H1 (cell line): ENCODE data around the gene STAT2. TPM values are rescaled to one million over a fixed set of nuclear protein-coding genes. Genes with fewer than 3 reads are reported as not detected.

Experiments used
- CTCF ChIA-PET: fragments of 300-600 bp; sonication (Branson Sonifier 250); formaldehyde crosslinking; loops from one replicate; lab custom pipeline; 2021; ENCODE audit not compliant: partially characterized antibody; lab: Charles Lee
- POLR2A ChIA-PET: fragments of 300-600 bp; sonication (Branson Sonifier 250); formaldehyde crosslinking; loops from one replicate; lab custom pipeline; 2021; ENCODE audit warnings: inconsistent platforms; ENCODE audit not compliant: partially characterized antibody; lab: Charles Lee
- DNase-seq, 2 experiments: peaks; one replicate each; pipeline versions ENCODE4 v3.0.0 to v3.0.0-alpha.2; 2010 to 2022; ENCODE audit warnings: low spot score in 2 of 2, low read depth in 1 of 2, mixed read lengths in 1 of 2
- FAIRE-seq: peaks from 2 replicates; lab custom pipeline; 2011; peaks lifted over from hg19 to GRCh38; lab: Jason Lieb, UNC
- H2AFZ ChIP-seq: 2 replicates; pipeline ENCODE4 v1.8.1; 2012; ENCODE audit warnings: low read length, inconsistent platforms
- H2AK5ac ChIP-seq: 2 replicates; pipeline ENCODE4 v1.6.1; 2013; ENCODE audit warnings: low read depth, low read length
- H2BK120ac ChIP-seq: replicated peaks from 2 replicates; pipeline ENCODE3; 2013; ENCODE audit warnings: low read depth, low read length, inconsistent platforms
- H2BK12ac ChIP-seq: 2 replicates; pipeline ENCODE4 v1.6.1; 2013; ENCODE audit warnings: low read depth, low read length
- H2BK15ac ChIP-seq: 2 replicates; pipeline ENCODE4 v1.6.1; 2013; ENCODE audit warnings: low read length
- H2BK20ac ChIP-seq: 2 replicates; pipeline ENCODE4 v1.6.1; 2013; ENCODE audit warnings: low read length
- H2BK5ac ChIP-seq: 2 replicates; pipeline ENCODE4 v1.6.1; 2013; ENCODE audit warnings: low read depth, low read length
- H3K14ac ChIP-seq: 2 replicates; pipeline ENCODE4 v1.6.1; 2013; ENCODE audit warnings: inconsistent platforms; ENCODE audit not compliant: insufficient read length
- H3K18ac ChIP-seq: 2 replicates; pipeline ENCODE4 v1.6.1; 2013; ENCODE audit warnings: low read length; ENCODE audit errors: extremely low read depth
- H3K23ac ChIP-seq: 2 replicates; pipeline ENCODE4 v1.6.1; 2013; ENCODE audit warnings: inconsistent platforms; ENCODE audit not compliant: insufficient read length
- H3K23me2 ChIP-seq: 2 replicates; pipeline ENCODE4 v1.6.1; 2013; ENCODE audit warnings: low read depth, low read length
- H3K27ac ChIP-seq: 2 replicates; pipeline ENCODE4 v1.6.1; 2011; ENCODE audit warnings: low read depth, low read length, inconsistent platforms
- H3K27me3 ChIP-seq, 4 experiments: replicated peaks in 1 of 4; 1 replicate in 1 of 4; 2 replicates in 3 of 4; pipeline versions ENCODE4 v1.6.1 to v1.8.1; 2011 to 2013; ENCODE audit warnings: low read length in 3 of 4, mild to moderate bottlenecking in 3 of 4, inconsistent platforms in 2 of 4, mixed read lengths in 2 of 4, moderate library complexity in 1 of 4; ENCODE audit not compliant: control insufficient read depth in 3 of 4, insufficient read depth in 3 of 4; ENCODE audit errors: extremely low read depth in 1 of 4
- H3K36me3 ChIP-seq, 4 experiments: 2 replicates each; pipeline versions ENCODE4 v1.6.1 to v1.8.1; 2011 to 2013; ENCODE audit warnings: mild to moderate bottlenecking in 4 of 4, low read length in 3 of 4, moderate library complexity in 2 of 4, control low read depth in 1 of 4, inconsistent platforms in 1 of 4; ENCODE audit not compliant: insufficient read depth in 4 of 4, control insufficient read depth in 2 of 4
- H3K4ac ChIP-seq: replicated peaks from 2 replicates; pipeline ENCODE3; 2013; ENCODE audit warnings: low read length, low read depth, mixed read lengths, inconsistent platforms; ENCODE audit not compliant: insufficient read length
- H3K4me1 ChIP-seq, 4 experiments: replicated peaks in 1 of 4; 1 replicate in 1 of 4; 2 replicates in 3 of 4; pipeline versions ENCODE4 v1.6.1 to v1.8.1; 2011 to 2013; ENCODE audit warnings: low read length in 3 of 4, inconsistent platforms in 2 of 4, mixed read lengths in 1 of 4; ENCODE audit not compliant: insufficient read depth in 4 of 4, control insufficient read depth in 3 of 4
- H3K4me2 ChIP-seq, 2 experiments: 2 replicates each; pipeline versions ENCODE4 v1.6.1 to v1.8.1; 2011 to 2013; ENCODE audit warnings: low read depth in 2 of 2, low read length in 2 of 2, control low read depth in 1 of 2, inconsistent platforms in 1 of 2, mild to moderate bottlenecking in 1 of 2; ENCODE audit not compliant: insufficient read depth in 1 of 2
- H3K4me3 ChIP-seq, 4 experiments: fragments of 200-600, 300-600 bp in 1 of 4; sonication (generic), shearing (Covaris generic), sonication (Bioruptor Twin) in 1 of 4; 2 replicates each; pipeline versions ENCODE4 v1.5.1 to v1.8.1; 2011 to 2016; ENCODE audit warnings: low read length in 4 of 4, low read depth in 3 of 4, control low read depth in 2 of 4, inconsistent platforms in 2 of 4, mild to moderate bottlenecking in 2 of 4, mixed read lengths in 1 of 4, moderate library complexity in 1 of 4; ENCODE audit not compliant: insufficient read depth in 2 of 4; ENCODE audit errors: extremely low read depth in 1 of 4
- H3K56ac ChIP-seq: replicated peaks from 2 replicates; pipeline ENCODE3; 2013; ENCODE audit warnings: low read depth, mild to moderate bottlenecking, mixed read lengths, low read length, inconsistent platforms; ENCODE audit not compliant: insufficient read length
- H3K79me1 ChIP-seq: 2 replicates; pipeline ENCODE4 v1.6.1; 2013; ENCODE audit warnings: low read depth, low read length, control low read depth
- H3K79me2 ChIP-seq, 2 experiments: 2 replicates each; pipeline versions ENCODE4 v1.6.1 to v1.8.1; 2012 to 2013; ENCODE audit warnings: low read length in 2 of 2, mild to moderate bottlenecking in 2 of 2, inconsistent platforms in 1 of 2; ENCODE audit not compliant: insufficient read depth in 2 of 2, control insufficient read depth in 1 of 2
- H3K9ac ChIP-seq, 4 experiments: replicated peaks in 1 of 4; 1 replicate in 1 of 4; 2 replicates in 3 of 4; pipeline versions ENCODE4 v1.6.1 to v1.8.1; 2011 to 2013; ENCODE audit warnings: low read depth in 3 of 4, low read length in 3 of 4, control low read depth in 2 of 4, mild to moderate bottlenecking in 2 of 4, moderate library complexity in 2 of 4, inconsistent platforms in 1 of 4; ENCODE audit errors: extremely low read depth in 1 of 4
- H3K9me3 ChIP-seq, 2 experiments: 2 replicates each; pipeline versions ENCODE4 v1.6.1 to v1.8.1; 2012 to 2013; ENCODE audit warnings: mild to moderate bottlenecking in 2 of 2, moderate library complexity in 2 of 2, control low read depth in 1 of 2, inconsistent platforms in 1 of 2, low read depth in 1 of 2, low read length in 1 of 2, mixed read lengths in 1 of 2; ENCODE audit not compliant: insufficient read depth in 2 of 2
- H4K20me1 ChIP-seq, 2 experiments: replicated peaks in 1 of 2; 2 replicates each; pipeline versions ENCODE3 to v1.8.1; 2011 to 2013; ENCODE audit warnings: inconsistent platforms in 2 of 2, low read length in 2 of 2, mild to moderate bottlenecking in 1 of 2; ENCODE audit not compliant: insufficient read depth in 2 of 2, control insufficient read depth in 1 of 2
- H4K5ac ChIP-seq: 2 replicates; pipeline ENCODE4 v1.6.1; 2013; ENCODE audit warnings: low read length, low read depth, mixed read lengths, inconsistent platforms; ENCODE audit not compliant: insufficient read length
- H4K8ac ChIP-seq: 2 replicates; pipeline ENCODE4 v1.8.0; 2013; ENCODE audit warnings: mild to moderate bottlenecking, moderate library complexity, low read length, inconsistent platforms; ENCODE audit not compliant: insufficient read depth; ENCODE audit errors: extremely low read depth
- H4K91ac ChIP-seq: replicated peaks from 2 replicates; pipeline ENCODE3; 2013; ENCODE audit warnings: low read length, mixed read lengths, inconsistent platforms; ENCODE audit not compliant: insufficient read length
- E2F6 ChIP-seq: IDR thresholded peaks from 2 replicates; pipeline ENCODE4 v1.6.1; 2012; ENCODE audit warnings: inconsistent platforms
- EP300 ChIP-seq, 2 experiments: IDR thresholded peaks; 1 replicate in 1 of 2; 2 replicates in 1 of 2; pipeline ENCODE4 v1.6.1; 2011 to 2012; ENCODE audit warnings: low read depth in 2 of 2, low read length in 2 of 2, mild to moderate bottlenecking in 2 of 2, borderline replicate concordance in 1 of 2, inconsistent platforms in 1 of 2, moderate library complexity in 1 of 2
- KDM4A ChIP-seq: IDR thresholded peaks from one replicate; pipeline ENCODE4 v1.7.1; 2012; ENCODE audit warnings: low read depth, mild to moderate bottlenecking, moderate library complexity, low read length, inconsistent platforms; ENCODE audit not compliant: severe bottlenecking
- NANOG ChIP-seq: IDR thresholded peaks from 2 replicates; pipeline ENCODE4 v1.6.1; 2011; ENCODE audit warnings: low read length, low read depth, mild to moderate bottlenecking, inconsistent platforms; ENCODE audit not compliant: insufficient read depth, poor library complexity, severe bottlenecking
- RBBP5 ChIP-seq: IDR thresholded peaks from 2 replicates; pipeline ENCODE4 v1.7.1; 2012; ENCODE audit warnings: low read depth, mild to moderate bottlenecking, inconsistent platforms, low read length, moderate library complexity, borderline replicate concordance
- RFX5 ChIP-seq: IDR thresholded peaks from 2 replicates; pipeline ENCODE4 v1.6.1; 2011; ENCODE audit warnings: low read depth, low read length, improper control_type of control experiment, borderline replicate concordance
- SAP30 ChIP-seq: fragments of 300-600 bp; sonication (generic); IDR thresholded peaks from 2 replicates; pipeline ENCODE4 v1.7.1; 2012; ENCODE audit warnings: low read length, moderate library complexity, mild to moderate bottlenecking, inconsistent platforms; ENCODE audit not compliant: insufficient read depth, insufficient replicate concordance
- SP2 ChIP-seq: IDR thresholded peaks from 2 replicates; pipeline ENCODE4 v1.6.1; 2012; ENCODE audit warnings: mild to moderate bottlenecking, low read length, inconsistent platforms
- TAF7 ChIP-seq: optimal IDR thresholded peaks from 2 replicates; pipeline ENCODE3; 2011; ENCODE audit warnings: low read depth, mild to moderate bottlenecking, inconsistent platforms, low read length, moderate library complexity, borderline replicate concordance
- TCF12 ChIP-seq: IDR thresholded peaks from 2 replicates; pipeline ENCODE4 v1.6.1; 2011; ENCODE audit warnings: low read depth, mild to moderate bottlenecking, low read length
- WGBS, 2 experiments: shearing (Covaris generic) in 1 of 2; methylation state at CpG; one replicate each; pipeline versions ENCODE4 v1.1.6 to v1.1.7; 2013 to 2015; ENCODE audit warnings: low lambda C conversion rate in 2 of 2, mixed read lengths in 2 of 2, inconsistent platforms in 1 of 2, low coverage in 1 of 2, missing lambda C conversion rate in 1 of 2; ENCODE audit not compliant: insufficient replicate concordance in 2 of 2, insufficient coverage in 1 of 2, insufficient read length in 1 of 2; ENCODE audit errors: extremely low coverage in 1 of 2, missing lambda C conversion rate in 1 of 2; 5-methylcytosine and 5-hydroxymethylcytosine counted together
- polyA plus RNA-seq, 7 experiments: library from polyadenylated mRNA; depleted of rRNA in 3 of 7; stranded (reverse) in 5 of 7; unstranded in 2 of 7; fragments of >200 nt in 5 of 7; fragments of 200-250 nt in 2 of 7; gene quantifications; 1 replicate in 5 of 7; 2 replicates in 1 of 7; 4 replicates in 1 of 7; pipeline versions ENCODE4 v1.2.1 to v1.2.3, GENCODE V29; 2011 to 2013; ENCODE audit warnings: missing spikeins in 2 of 7, mixed read lengths in 2 of 7
- total RNA-seq: library from RNA; stranded (reverse); fragmentation: NEBNext Ultra II Directional; extraction: Animal tissue kit (Norgen Biotek cat#: 25700); gene quantifications from 2 replicates; pipeline ENCODE4 v1.2.1, GENCODE V29; 2021

STAT2 gene
- total and polyA plus RNA-seq, 2 of the 8 experiments (the other 6 are each of a cell fraction or from before 2014, with no cell fraction given), result 37.1 to 44.7 TPM

DNA sequence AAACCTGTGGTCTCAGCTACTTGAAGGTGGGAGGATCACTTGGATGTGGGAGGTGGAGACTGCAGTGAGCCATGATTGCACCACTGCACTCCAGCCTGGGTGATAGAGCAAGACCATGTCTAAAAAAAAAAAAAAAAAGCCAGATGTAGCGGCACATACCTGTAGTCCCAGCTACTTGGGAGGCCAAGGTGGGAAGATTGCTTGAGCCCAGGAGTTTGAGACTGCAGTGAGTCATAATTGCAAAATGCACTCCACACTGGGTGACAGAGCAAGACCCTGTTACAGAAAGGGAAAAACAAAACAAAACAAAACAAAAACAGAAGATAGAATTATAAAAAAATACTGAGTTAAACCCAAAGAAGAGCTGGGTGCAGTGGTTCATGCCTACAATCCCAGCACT, 31.8 kb upstream of the STAT2 start:
- POLR2A ChIA-PET, result interaction anchor here (0.9 kb wide), 1 partner anchor 31 kb away, joined by 3 read pairs; the partner anchor contains the start of gene STAT2
- no CpG with 5 or more reads among the region's 1 CpG for WGBS, 2 experiments
- TF ChIP-seq E2F6 (no peak), TCF12 (no peak), SP2 (no peak), SAP30 (no peak), EP300 (IDR thresholded peaks at IDR 0.05; ENCODE audit: borderline replicate concordance in 1 of 2, low read depth in 2 of 2, low read length in 2 of 2) (no peak), NANOG (no peak), RFX5 (no peak), KDM4A (no peak), RBBP5 (no peak), TAF7 (no peak)

More for the DNA sequence above, 31.8 kb upstream of the STAT2 start:
- Histone ChIP-seq H3K18ac (no peak overlapping the region), H2BK5ac (no peak overlapping the region), H3K23ac (no peak overlapping the region), H3K4me1 (peaks cover 0 to 3% (median 0%) of the 10 kb centered on the region in 4 experiments; a peak in 1 of 7 replicates), H2BK12ac (no peak overlapping the region), H4K8ac (no peak overlapping the region), H3K9ac (no peak overlapping the region), H2BK120ac (no peak overlapping the region), H2AK5ac (no peak overlapping the region), H2BK20ac (no peak overlapping the region), H3K23me2 (no peaks in the 10 kb centered on the region), H3K27me3 (no peaks in the 10 kb centered on the region), H3K9me3 (no peaks in the 10 kb centered on the region), H2AFZ (no peak overlapping the region), H3K4me3 (no peak overlapping the region), H3K4ac (no peak overlapping the region), H4K91ac (no peak overlapping the region), H4K20me1 (no peaks in the 10 kb centered on the region), H2BK15ac (no peak overlapping the region), H3K14ac (no peak overlapping the region), H3K36me3 (no peaks in the 10 kb centered on the region), H3K27ac (no peak overlapping the region), H3K79me1 (no peaks in the 10 kb centered on the region), H4K5ac (no peak overlapping the region), H3K4me2 (no peak overlapping the region), H3K79me2 (no peaks in the 10 kb centered on the region), H3K56ac (no peak overlapping the region)
- DNase-seq, result no peak
- CTCF ChIA-PET, result interaction anchor here (1.4 to 1.6 kb wide), 2 partner anchors 14 to 21 kb away, joined by 3 to 4 read pairs; no protein-coding TSS in a partner anchor
- FAIRE-seq, result no peak
